IMR-90 (cell line): ENCODE data around the gene RBM28. TPM values are rescaled to one million over a fixed set of nuclear protein-coding genes. Genes with fewer than 3 reads are reported as not detected.
A peak's percentile ranks its signal among the peaks of the same experiment; 100 is the strongest.

Source experiments
- ATAC-seq: fragments of 200-7000 bp; cut with Tn5 transposase; 2 replicates; pipeline ENCODE4 v1.9.1; 2020; ENCODE audit warnings: low read depth, mild to moderate bottlenecking, moderate library complexity
- BruUV-seq: library from RNA; stranded (reverse); fragments of 400-500 nt; replicated peaks from 2 replicates; lab custom pipeline; 2021; lab: Mats Ljungman, UMichigan
- CTCF ChIA-PET: fragments of 300-600 bp; formaldehyde crosslinking; extraction: SDS; loops from one replicate; lab custom pipeline; 2021; ENCODE audit warnings: antibody characterized with exemption; lab: Yijun Ruan, JAX
- POLR2A ChIA-PET: fragments of 300-600 bp; sonication (Branson Sonifier 250); formaldehyde crosslinking; loops from one replicate; lab custom pipeline; 2022; ENCODE audit warnings: antibody characterized with exemption; ENCODE audit not compliant: unreplicated experiment; lab: Charles Lee
- DNase-seq: peaks from one replicate; pipeline ENCODE4 v3.0.0; 2013
- H2AFZ ChIP-seq: replicated peaks from 2 replicates; pipeline ENCODE3; 2013; ENCODE audit warnings: low read length, mild to moderate bottlenecking; ENCODE audit not compliant: poor library complexity
- H2AK5ac ChIP-seq: 2 replicates; pipeline ENCODE4 v1.6.1; 2013; ENCODE audit warnings: low read depth, low read length, inconsistent platforms
- H2AK9ac ChIP-seq: replicated peaks from 2 replicates; pipeline ENCODE3; 2013; ENCODE audit warnings: mild to moderate bottlenecking, low read depth, low read length, moderate library complexity; ENCODE audit not compliant: poor library complexity
- H2BK120ac ChIP-seq: 2 replicates; pipeline ENCODE4 v1.6.1; 2013; ENCODE audit warnings: low read depth, low read length, inconsistent platforms
- H2BK15ac ChIP-seq: 3 replicates; pipeline ENCODE4 v1.6.1; 2013; ENCODE audit warnings: low read depth, low read length, inconsistent platforms
- H2BK20ac ChIP-seq: 2 replicates; pipeline ENCODE4 v1.6.1; 2013; ENCODE audit warnings: low read depth, mild to moderate bottlenecking, inconsistent platforms, low read length, moderate library complexity
- H2BK5ac ChIP-seq: 2 replicates; pipeline ENCODE4 v1.6.1; 2013; ENCODE audit warnings: mild to moderate bottlenecking, low read depth, low read length, inconsistent platforms; ENCODE audit not compliant: poor library complexity, severe bottlenecking
- H3K14ac ChIP-seq: replicated peaks from 2 replicates; pipeline ENCODE4 v1.6.1; 2013; ENCODE audit warnings: low read depth, low read length, inconsistent platforms
- H3K18ac ChIP-seq: 2 replicates; pipeline ENCODE4 v1.6.1; 2013; ENCODE audit warnings: low read depth, low read length, control low read depth
- H3K23ac ChIP-seq: 2 replicates; pipeline ENCODE4 v1.6.1; 2013; ENCODE audit warnings: low read depth, low read length, inconsistent platforms
- H3K27ac ChIP-seq: 2 replicates; pipeline ENCODE4 v1.5.1; 2013; ENCODE audit warnings: mild to moderate bottlenecking, control low read depth, low read length; ENCODE audit not compliant: insufficient read depth
- H3K27me3 ChIP-seq: 2 replicates; pipeline ENCODE4 v1.6.1; 2013; ENCODE audit warnings: low read length; ENCODE audit not compliant: control insufficient read depth, insufficient read depth
- H3K36me3 ChIP-seq: 2 replicates; pipeline ENCODE4 v1.6.1; 2013; ENCODE audit warnings: low read length, mixed read lengths; ENCODE audit not compliant: control insufficient read depth, insufficient read depth
- H3K4ac ChIP-seq: 2 replicates; pipeline ENCODE4 v1.6.1; 2013; ENCODE audit warnings: low read depth, low read length, inconsistent platforms
- H3K4me1 ChIP-seq: 2 replicates; pipeline ENCODE4 v1.6.1; 2013; ENCODE audit warnings: low read length, mixed read lengths; ENCODE audit not compliant: control insufficient read depth, insufficient read depth
- H3K4me2 ChIP-seq: 2 replicates; pipeline ENCODE4 v1.6.1; 2013; ENCODE audit warnings: low read depth, mild to moderate bottlenecking, control low read depth, low read length, moderate library complexity
- H3K4me3 ChIP-seq: 2 replicates; pipeline ENCODE4 v1.5.1; 2013; ENCODE audit warnings: low read depth, mild to moderate bottlenecking, control low read depth, low read length, moderate library complexity; ENCODE audit not compliant: insufficient read depth
- H3K56ac ChIP-seq: 2 replicates; pipeline ENCODE4 v1.6.1; 2013; ENCODE audit warnings: low read length, inconsistent platforms; ENCODE audit not compliant: insufficient read depth; ENCODE audit errors: extremely low read depth
- H3K79me1 ChIP-seq, 2 experiments: 2 replicates each; pipeline ENCODE4 v1.6.1; 2013; ENCODE audit warnings: low read length in 2 of 2, inconsistent platforms in 1 of 2, low read depth in 1 of 2
- H3K9ac ChIP-seq: 2 replicates; pipeline ENCODE4 v1.6.1; 2013; ENCODE audit warnings: low read depth, low read length, control low read depth
- H3K9me1 ChIP-seq: 2 replicates; pipeline ENCODE4 v1.6.1; 2013; ENCODE audit warnings: low read length, inconsistent platforms; ENCODE audit not compliant: insufficient read depth
- H3K9me3 ChIP-seq: 2 replicates; pipeline ENCODE4 v1.6.1; 2013; ENCODE audit warnings: low read length; ENCODE audit not compliant: control insufficient read depth, insufficient read depth
- H4K20me1 ChIP-seq: 2 replicates; pipeline ENCODE4 v1.6.1; 2013; ENCODE audit warnings: low read length, inconsistent platforms; ENCODE audit not compliant: insufficient read depth
- H4K5ac ChIP-seq: 2 replicates; pipeline ENCODE4 v1.6.1; 2013; ENCODE audit warnings: mild to moderate bottlenecking, low read depth, low read length, control low read depth
- H4K8ac ChIP-seq, 2 experiments: 2 replicates each; pipeline ENCODE4 v1.6.1; 2013; ENCODE audit warnings: low read depth in 2 of 2, low read length in 2 of 2, control low read depth in 1 of 2, inconsistent platforms in 1 of 2
- H4K91ac ChIP-seq: 2 replicates; pipeline ENCODE4 v1.6.1; 2013; ENCODE audit warnings: low read depth, low read length, inconsistent platforms; ENCODE audit not compliant: insufficient read depth
- CTCF ChIP-seq: conservative IDR thresholded peaks from 2 replicates; pipeline ENCODE4 v1.5.1; 2012; ENCODE audit warnings: mild to moderate bottlenecking, low read depth, low read length, improper control_type of control experiment
- RAD21 ChIP-seq: IDR thresholded peaks from 2 replicates; pipeline ENCODE4 v1.6.1; 2012; ENCODE audit warnings: low read length, improper control_type of control experiment
- SMC3 ChIP-seq: fragments of 150-350 bp; IDR thresholded peaks from 2 replicates; pipeline ENCODE4 v1.6.1; 2016; ENCODE audit warnings: low read depth, mild to moderate bottlenecking, antibody characterized with exemption, low read length, moderate library complexity
- WGBS, 2 experiments: methylation state at CpG; one replicate each; pipeline versions ENCODE4 v1.1.5 to v1.1.7; 2013; ENCODE audit warnings: missing lambda C conversion rate in 2 of 2; ENCODE audit not compliant: insufficient read length in 1 of 2; ENCODE audit errors: extremely low coverage in 2 of 2; 5-methylcytosine and 5-hydroxymethylcytosine counted together
- dilution Hi-C: fragments of 300-500 bp; cut with HindIII; formaldehyde crosslinking; loops from one replicate; pipeline ENCODE4 v1.14.3; 2018; ENCODE audit warnings: low sequenced_read_pairs; ENCODE audit not compliant: unreplicated experiment
- in situ Hi-C: fragments of 300-500 bp; cut with MboI; formaldehyde crosslinking; loops from 3 replicates; pipeline ENCODE4 v1.14.3; 2019; ENCODE audit warnings: low sequenced_read_pairs, inconsistent platforms, mixed read lengths
- intact Hi-C: fragments of 100-400 bp; cut with micrococcal nuclease; formaldehyde crosslinking; loops from 2 replicates; pipeline ENCODE4 v1.10.0; 2022
- polyA plus RNA-seq, 3 experiments: library from polyadenylated mRNA; depleted of rRNA; stranded (reverse); fragments of >200 nt; gene quantifications; 2 replicates each; pipeline ENCODE4 v1.2.3, GENCODE V29; 2012; ENCODE audit warnings: low replicate concordance in 1 of 3
- total RNA-seq: library from RNA; depleted of rRNA; stranded (reverse); fragments of >200 nt; gene quantifications from 2 replicates; pipeline ENCODE4 v1.2.3, GENCODE V29; 2012
- TF ChIP-seq, protein P1 (sequence below): fragments of 150-350 bp; IDR thresholded peaks from 2 replicates; pipeline ENCODE4 v1.6.1; 2017; ENCODE audit warnings: mild to moderate bottlenecking, antibody characterized with exemption, low read length, low read depth

Gene RBM28
- total and polyA plus RNA-seq, 2 of the 4 experiments (the other 2 are of a cell fraction), result 12.4 to 20.4 TPM

GRCh38 chr7:128352153-128352537, 8.4 kb upstream of the RBM28 start:
- no peaks in the 10 kb centered on the region for H3K4me1 ChIP-seq
- no peak overlapping the region for H3K4me2 ChIP-seq
- ATAC-seq, result peak; percentile 60
- no peak overlapping the region for H3K14ac ChIP-seq
- no peak overlapping the region for H4K8ac ChIP-seq
- H3K9me1 ChIP-seq, result no peaks in the 10 kb centered on the region
- H2BK20ac ChIP-seq, result no peak overlapping the region
- H3K27me3 ChIP-seq, result peaks cover 82% of the 10 kb centered on the region
- H3K4me3 ChIP-seq, result no peak overlapping the region
- ChIA-PET POLR2A (no interaction called here), CTCF (no interaction called here)
- H3K23ac ChIP-seq, result no peak overlapping the region
- no peaks in the 10 kb centered on the region for H3K79me1 ChIP-seq
- no peak overlapping the region for H2BK5ac ChIP-seq
- H2AK5ac ChIP-seq, result no peak overlapping the region
- intact Hi-C loops, result no loop called here
- H2BK120ac ChIP-seq, result no peak overlapping the region
- dilution Hi-C loops, result no loop called here
- no peak overlapping the region for H4K91ac ChIP-seq
- H3K56ac ChIP-seq, result no peak overlapping the region
- no peak overlapping the region for H2BK15ac ChIP-seq
- no peaks in the 10 kb centered on the region for H3K36me3 ChIP-seq
- TF ChIP-seq RAD21, result peak; percentile 34
- TF ChIP-seq, protein P1, sequence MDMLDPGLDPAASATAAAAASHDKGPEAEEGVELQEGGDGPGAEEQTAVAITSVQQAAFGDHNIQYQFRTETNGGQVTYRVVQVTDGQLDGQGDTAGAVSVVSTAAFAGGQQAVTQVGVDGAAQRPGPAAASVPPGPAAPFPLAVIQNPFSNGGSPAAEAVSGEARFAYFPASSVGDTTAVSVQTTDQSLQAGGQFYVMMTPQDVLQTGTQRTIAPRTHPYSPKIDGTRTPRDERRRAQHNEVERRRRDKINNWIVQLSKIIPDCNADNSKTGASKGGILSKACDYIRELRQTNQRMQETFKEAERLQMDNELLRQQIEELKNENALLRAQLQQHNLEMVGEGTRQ, result no peak
- TF ChIP-seq CTCF, result peak; percentile 48
- TF ChIP-seq SMC3, result peak; percentile 41; the same call in 1 of the 2 replicates
- H2AK9ac ChIP-seq, result no peak overlapping the region
- DNase-seq, result peak; percentile 10
- H3K9me3 ChIP-seq, result no peaks in the 10 kb centered on the region
- H4K20me1 ChIP-seq, result no peaks in the 10 kb centered on the region
- H3K9ac ChIP-seq, result no peak overlapping the region
- in situ Hi-C loops, result no loop called here
- no peak overlapping the region for H3K27ac ChIP-seq
- BruUV-seq, result no TSS peak
- no peak overlapping the region for H3K18ac ChIP-seq
- WGBS, 2 experiments, result 12% methylated on average over 28 of the region's 34 CpGs; no CpG with 5 or more reads in 1 of the 2 experiments
- peak overlapping the region; percentile 71 for H2AFZ ChIP-seq
- no peak overlapping the region for H4K5ac ChIP-seq
- H3K4ac ChIP-seq, result no peak overlapping the region
